ENCODE data around the gene FANCF.

Gene FANCF

DNA sequence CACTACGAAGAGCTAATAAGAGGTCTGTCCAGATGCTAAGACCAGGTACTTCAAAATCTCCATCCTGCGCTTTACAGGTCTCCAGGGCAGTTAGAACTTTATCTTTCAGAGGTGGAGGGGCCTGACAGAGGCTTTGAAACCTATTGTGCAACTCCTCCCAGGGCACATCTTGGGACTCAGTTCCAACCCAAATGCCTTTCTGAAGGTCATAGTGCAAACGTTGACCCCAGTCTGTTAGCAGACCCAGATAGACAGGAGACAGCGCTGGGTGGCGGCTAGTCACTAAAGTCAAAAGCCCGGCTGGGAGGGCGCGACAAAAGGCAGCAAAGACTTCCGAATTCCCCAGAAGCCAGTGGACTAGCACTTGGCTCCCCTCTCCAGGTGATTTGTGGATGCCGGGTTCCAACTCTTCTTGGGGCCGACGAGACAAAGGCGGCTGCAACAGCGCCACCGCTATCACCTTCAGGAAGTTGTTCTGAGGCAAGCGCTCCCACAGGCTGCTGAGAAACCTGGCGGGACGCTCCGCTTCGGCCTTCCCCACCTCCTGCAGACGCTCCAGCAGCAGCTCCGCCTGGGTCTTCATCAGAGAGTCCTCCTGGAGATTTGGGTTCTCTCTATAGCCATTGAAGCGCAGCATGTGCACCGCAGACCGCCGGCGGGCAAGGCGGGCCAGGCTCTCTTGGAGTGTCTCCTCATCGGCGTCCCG, 728 bp downstream of the FANCF start:
- DNase-seq = peak; percentile 76

DNA sequence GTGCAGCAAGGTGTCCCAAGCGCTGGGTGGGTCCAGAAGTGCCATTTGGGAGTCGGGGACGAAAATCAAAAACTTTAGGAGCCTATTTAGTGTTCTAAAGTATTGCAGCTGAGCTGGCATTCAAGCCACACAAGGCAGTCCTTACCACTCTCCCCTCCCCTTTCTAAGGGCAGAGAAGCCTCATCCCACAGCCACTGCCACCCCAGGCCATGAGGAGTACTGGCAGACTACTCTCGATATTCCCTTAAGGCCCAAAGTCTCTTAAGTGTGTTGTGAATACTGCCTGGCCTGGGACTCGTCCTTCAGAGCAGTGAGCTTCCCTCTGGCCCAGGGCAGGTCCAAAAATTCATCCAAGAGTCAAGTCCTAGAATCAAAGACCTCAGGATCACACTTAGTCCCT, 7.8 kb downstream of the FANCF start:
- DNase-seq = no peak

DNA sequence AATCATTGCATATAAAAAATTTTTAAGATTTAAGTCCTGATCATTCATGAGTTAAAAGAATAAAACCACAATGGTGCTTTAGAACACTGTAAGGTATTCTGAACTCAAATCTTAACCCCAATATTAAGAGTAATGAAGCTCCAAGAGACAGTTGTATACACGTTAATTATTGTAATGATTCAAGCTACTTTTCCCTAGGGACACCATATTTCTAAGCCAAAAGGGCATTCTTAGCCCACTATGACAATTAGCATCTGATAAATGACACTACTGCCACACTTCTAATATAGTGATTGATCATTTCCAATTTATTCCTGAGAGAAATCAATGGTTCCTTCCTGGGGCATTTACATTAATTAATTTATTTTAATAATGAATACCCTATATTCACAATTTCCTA, 21.7 kb downstream of the FANCF start:
- no peak for DNase-seq

DNA sequence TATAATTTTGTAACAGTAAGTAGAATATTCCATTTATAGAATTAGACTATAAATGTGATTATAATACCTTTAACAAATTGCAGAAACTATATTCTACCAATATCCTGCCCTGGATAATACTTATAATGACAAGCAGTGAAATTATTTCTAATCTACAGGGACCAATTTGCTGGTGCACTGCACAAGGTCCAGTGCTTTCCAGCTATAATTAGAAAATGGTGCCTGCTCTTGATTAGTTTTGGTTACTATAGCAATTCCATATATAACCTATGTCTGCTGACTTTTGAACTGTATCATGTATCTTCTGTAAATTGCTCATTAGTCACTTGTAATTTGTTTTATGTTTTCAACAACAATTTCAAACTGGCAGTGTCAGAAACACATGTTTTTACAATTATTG, 23.1 kb downstream of the FANCF start:
- DNase-seq = no peak

DNA sequence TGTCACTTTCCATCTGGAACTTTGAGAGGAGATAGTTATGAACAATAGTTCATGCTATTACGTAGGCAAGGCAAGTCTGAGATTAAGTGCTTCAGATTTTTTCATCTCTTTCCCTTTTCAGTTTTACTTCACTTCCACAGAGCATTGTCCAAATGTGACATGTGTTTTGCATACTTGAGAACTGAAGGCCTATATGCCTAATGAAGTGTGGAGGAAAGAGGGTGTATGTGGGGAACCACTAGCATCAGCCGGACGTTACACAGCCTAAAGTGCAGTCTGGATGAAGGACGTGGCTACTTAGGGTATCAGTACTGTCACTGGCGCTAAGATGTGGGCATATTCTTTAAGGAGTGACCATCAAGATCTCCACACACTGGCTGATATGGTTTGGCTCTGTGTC, 26.2 kb downstream of the FANCF start:
- DNase-seq = no peak

DNA sequence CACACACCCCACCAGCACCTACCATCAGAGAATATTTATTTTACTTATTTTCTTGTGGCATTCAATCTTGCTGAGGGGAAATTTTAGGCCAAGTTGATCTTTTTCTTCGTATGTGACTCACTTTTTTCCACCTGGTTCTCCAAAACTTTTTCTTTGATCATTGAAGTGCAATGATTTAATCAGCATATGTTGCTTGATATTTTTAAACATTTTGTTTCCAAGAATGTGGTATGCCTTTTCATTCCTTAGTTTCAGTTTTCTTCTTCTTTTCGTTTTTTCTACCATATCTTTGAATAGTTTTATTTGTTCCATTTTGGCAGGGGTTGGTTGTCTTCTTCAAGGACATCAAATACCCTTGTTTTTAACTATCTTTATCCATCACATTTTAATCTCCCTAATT, 28.6 kb downstream of the FANCF start:
- DNase-seq = no peak

DNA sequence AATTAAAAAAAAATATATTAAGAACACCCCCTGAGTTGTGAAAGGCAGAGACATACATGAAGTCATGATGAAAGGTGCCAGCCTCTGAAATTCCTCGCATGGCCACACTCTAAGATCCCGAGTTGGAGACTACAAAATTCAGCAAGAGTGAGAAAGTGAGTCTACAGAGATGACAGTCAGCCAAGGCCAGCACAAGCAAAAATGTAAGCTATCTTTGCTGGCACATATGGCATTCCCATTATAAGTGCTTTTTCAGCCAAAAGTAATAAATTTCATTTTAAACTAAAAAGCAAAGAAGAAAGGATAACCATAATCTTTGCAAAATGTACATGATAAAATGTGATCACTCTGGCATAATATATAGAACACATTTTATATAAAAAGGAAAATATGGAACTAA, 40.6 kb downstream of the FANCF start:
- no peak for DNase-seq

DNA sequence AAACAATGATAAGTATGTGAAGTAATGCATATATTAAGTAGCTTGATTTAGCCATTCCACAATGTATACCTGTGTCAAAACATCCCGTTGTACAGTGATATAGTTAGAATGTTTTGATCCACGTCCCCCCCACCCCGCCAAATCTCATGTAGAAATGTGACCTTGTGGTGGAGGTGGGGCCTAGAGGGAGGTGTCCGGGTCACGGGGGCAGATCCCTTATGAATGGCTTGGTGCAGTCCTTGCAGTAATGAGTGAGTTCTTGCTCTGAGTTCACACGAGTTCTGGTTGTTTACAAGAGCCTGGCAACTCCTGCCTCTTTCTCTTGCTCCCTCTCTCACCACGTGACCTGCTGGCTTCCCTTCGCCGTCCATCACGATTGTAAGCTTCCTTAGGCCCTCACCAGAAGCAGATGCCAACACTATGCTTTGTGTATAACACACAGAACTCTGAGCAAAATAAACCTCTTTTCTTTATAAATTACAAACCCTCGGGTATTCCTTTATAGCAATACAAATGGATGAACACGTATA, 41.6 kb downstream of the FANCF start:
- no peak for DNase-seq

DNA sequence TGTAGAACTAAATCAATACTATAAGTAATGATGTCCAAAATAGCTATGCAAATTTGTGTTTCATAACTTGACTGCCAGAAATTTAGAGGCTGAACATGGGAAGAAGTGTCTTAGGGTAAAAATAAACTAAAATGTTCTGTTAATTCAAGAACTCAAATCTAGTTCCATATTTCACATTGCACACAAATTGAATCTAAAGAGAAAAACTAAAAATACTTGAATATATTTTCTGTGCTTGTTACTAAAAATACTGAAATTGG, 43.5 kb downstream of the FANCF start:
- no peak for DNase-seq

DNA sequence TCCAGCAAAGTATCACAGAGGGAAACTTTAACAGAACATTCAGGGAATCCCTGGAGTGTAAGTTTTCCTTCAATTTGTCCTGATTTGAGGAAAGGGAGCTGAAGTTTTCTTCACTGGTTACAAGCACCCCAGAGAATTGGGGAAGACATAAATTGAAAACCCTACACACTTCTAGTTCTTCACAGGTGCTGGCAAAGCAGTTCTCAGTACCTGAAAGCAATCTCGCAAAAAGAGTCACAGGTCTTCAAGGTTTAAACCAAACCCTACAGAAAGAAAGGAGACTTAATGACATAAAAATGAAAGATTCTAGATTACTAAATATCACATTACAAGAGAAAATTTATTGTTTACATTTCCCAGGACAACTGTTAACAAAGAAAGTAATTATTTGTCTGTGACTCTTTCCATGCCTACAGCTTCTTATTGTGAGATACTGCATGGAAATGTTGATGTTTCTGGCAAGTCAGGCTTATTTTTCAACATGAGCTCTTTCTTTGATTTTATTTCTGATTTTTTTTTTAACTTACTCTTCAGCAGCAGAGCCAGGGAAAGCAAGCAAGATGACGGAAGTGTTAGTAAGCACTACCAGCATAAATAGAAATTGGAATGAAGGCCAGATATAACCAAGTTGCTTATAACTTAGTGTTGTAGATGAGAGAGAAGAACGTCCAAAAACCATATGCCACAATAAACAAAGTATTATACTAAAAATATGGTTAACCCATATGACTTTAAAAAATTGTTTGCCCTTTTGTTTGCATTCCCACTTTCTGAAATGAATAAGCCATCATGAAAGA, 44.1 kb downstream of the FANCF start:
- DNase-seq = no peak

DNA sequence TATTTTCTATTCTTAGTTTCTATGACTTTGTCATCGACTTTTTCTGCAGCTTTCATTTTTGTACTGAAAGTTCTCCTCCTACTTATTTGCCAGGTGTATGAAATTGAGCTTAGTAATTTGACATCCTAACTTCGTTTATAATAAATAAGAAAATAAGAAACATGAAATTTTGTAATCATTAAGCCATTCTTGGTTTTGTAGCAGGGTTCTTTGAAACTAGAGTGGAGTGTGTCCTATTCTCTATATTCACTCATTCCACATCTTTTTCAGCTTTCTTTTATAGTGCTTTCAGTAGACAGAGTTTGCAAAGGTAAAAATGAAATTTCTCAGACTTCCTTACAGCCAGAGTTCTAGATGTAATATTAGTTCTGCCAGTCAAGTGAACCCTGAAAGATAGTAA, 47.8 kb downstream of the FANCF start:
- DNase-seq = no peak
